HL-60 (cell line): Measurements from ENCODE around the gene PIP4K2A.
"Not testable (repeated sequence)": the region's sequence is repeated elsewhere in the genome, so short reads cannot be mapped to it uniquely, and the experiment has no call there.

Experiments used
- DNase-seq, 2 experiments: peaks; one replicate each; pipeline ENCODE4 v3.0.0-alpha.2; 2010 to 2020; ENCODE audit warnings: low read depth in 1 of 2, low spot score in 1 of 2
- H3K27ac ChIP-seq: fragments of 250-450 bp; sonication (Bioruptor Pico); replicated peaks from 2 replicates; pipeline ENCODE4 v1.5.1; 2020; ENCODE audit warnings: mild to moderate bottlenecking, moderate library complexity
- H3K27me3 ChIP-seq: fragments of 250-450 bp; sonication (Bioruptor Pico); 2 replicates; pipeline ENCODE4 v1.5.1; 2021; ENCODE audit warnings: mild to moderate bottlenecking, moderate library complexity; ENCODE audit not compliant: insufficient read depth, poor library complexity, severe bottlenecking
- H3K4me3 ChIP-seq: replicated peaks from 2 replicates; pipeline ENCODE4 v1.5.1; 2011; ENCODE audit warnings: mild to moderate bottlenecking, control low read depth, low read length; ENCODE audit not compliant: insufficient read depth
- CTCF ChIP-seq: IDR thresholded peaks from one replicate; pipeline ENCODE4 v1.5.1; 2011; ENCODE audit warnings: low read length, control low read depth, inconsistent platforms; ENCODE audit not compliant: insufficient read depth
- GABPA ChIP-seq: IDR thresholded peaks from 2 replicates; pipeline ENCODE4 v1.6.1; 2012; ENCODE audit warnings: low read depth
- POLR2AphosphoS5 ChIP-seq: IDR thresholded peaks from 2 replicates; pipeline ENCODE4 v1.6.1; 2012; ENCODE audit warnings: low read depth
- SPI1 ChIP-seq: IDR thresholded peaks from 2 replicates; pipeline ENCODE4 v1.6.1; 2012; ENCODE audit warnings: low read depth, mild to moderate bottlenecking, borderline replicate concordance
- TF ChIP-seq, protein P1 (sequence below): IDR thresholded peaks from 2 replicates; pipeline ENCODE4 v1.6.1; 2012; ENCODE audit warnings: low read depth; ENCODE audit not compliant: insufficient replicate concordance

Gene PIP4K2A

DNA sequence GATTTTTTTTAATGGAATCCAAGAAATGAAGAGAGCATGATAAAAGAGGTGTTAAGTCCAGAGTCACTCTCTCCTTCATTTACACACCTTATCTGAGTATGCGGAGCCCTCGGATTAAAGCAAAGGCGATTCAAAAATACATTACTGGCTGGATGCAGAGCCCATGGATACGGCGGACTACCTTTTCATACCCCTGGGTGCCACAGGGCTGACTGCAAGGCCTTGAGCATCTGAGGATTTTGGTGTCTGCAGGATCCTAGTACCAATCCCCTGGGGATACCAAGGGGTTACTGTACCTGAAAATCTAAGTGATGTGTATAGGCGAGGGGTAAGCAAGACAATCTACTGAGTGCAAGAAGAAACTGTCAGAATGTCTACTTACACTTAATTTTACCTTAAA, 20.5 kb downstream of the PIP4K2A start:
- no peak for DNase-seq
- Histone ChIP-seq H3K27ac (no peak overlapping the region), H3K4me3 (no peak overlapping the region), H3K27me3 (no peaks in the 10 kb centered on the region)
- TF ChIP-seq GABPA (no peak), POLR2AphosphoS5 (no peak), CTCF (no peak), SPI1 (no peak)
- TF ChIP-seq, protein P1, sequence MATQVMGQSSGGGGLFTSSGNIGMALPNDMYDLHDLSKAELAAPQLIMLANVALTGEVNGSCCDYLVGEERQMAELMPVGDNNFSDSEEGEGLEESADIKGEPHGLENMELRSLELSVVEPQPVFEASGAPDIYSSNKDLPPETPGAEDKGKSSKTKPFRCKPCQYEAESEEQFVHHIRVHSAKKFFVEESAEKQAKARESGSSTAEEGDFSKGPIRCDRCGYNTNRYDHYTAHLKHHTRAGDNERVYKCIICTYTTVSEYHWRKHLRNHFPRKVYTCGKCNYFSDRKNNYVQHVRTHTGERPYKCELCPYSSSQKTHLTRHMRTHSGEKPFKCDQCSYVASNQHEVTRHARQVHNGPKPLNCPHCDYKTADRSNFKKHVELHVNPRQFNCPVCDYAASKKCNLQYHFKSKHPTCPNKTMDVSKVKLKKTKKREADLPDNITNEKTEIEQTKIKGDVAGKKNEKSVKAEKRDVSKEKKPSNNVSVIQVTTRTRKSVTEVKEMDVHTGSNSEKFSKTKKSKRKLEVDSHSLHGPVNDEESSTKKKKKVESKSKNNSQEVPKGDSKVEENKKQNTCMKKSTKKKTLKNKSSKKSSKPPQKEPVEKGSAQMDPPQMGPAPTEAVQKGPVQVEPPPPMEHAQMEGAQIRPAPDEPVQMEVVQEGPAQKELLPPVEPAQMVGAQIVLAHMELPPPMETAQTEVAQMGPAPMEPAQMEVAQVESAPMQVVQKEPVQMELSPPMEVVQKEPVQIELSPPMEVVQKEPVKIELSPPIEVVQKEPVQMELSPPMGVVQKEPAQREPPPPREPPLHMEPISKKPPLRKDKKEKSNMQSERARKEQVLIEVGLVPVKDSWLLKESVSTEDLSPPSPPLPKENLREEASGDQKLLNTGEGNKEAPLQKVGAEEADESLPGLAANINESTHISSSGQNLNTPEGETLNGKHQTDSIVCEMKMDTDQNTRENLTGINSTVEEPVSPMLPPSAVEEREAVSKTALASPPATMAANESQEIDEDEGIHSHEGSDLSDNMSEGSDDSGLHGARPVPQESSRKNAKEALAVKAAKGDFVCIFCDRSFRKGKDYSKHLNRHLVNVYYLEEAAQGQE, result no peak

GRCh38 chr10:22693371-22693784, 21.0 kb downstream of the PIP4K2A start:
- Histone ChIP-seq H3K27ac (no peak overlapping the region), H3K27me3 (no peaks in the 10 kb centered on the region), H3K4me3 (no peak overlapping the region)
- no peak for DNase-seq
- TF ChIP-seq, protein P1, result no peak
- TF ChIP-seq SPI1, result no peak
- no peak for TF ChIP-seq GABPA
- no peak for TF ChIP-seq POLR2AphosphoS5
- no peak for TF ChIP-seq CTCF

DNA sequence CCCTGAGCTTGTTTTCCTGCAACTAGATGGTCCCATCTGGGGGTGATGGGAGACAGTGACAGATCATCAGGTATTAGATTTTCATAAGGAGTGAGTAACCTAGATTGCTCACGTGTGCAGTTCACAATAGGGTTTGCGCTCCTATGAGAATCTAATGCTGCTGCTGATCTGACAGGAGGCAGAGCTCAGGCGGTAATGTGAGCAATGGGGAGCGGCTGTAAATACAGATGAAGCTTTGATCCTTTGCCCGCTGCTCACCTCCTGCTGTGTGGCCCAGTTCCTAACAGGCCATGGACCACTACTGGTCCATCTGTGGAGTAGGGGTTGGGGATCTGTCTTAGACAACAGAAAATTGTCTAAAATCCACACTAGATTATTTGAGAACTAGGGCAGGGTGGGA, 22.3 kb downstream of the PIP4K2A start:
- H3K4me3 ChIP-seq, DNase-seq, H3K27me3 ChIP-seq, H3K27ac ChIP-seq: not testable (repeated sequence)

- no peak for TF ChIP-seq GABPA
- no peak for TF ChIP-seq POLR2AphosphoS5
- Histone ChIP-seq H3K27me3 (no peaks in the 10 kb centered on the region), H3K4me3 (no peak overlapping the region), H3K27ac (no peak overlapping the region)
- no peak for DNase-seq
Measured at GRCh38 chr10:22690614-22691431, 23.6 kb downstream of the PIP4K2A start.

DNA sequence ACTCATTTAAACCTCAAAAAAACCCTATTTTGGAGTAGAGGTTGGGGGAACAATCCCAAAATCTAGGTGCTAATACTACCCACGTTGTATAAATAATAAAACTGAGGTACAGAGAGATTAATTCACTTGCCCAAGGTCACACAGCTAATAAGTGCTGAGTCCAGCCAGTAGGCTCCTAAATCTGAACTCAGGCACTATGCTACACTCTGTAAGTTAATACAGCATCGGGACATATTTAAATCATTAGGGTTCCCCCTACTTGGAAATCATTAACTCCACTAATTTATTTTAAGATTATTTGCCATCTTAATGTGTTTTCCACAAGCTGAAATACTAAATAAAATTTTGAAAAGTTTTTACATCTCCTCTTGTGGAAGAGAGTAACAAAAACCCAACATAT, 24.2 kb downstream of the PIP4K2A start:
- no peaks in the 10 kb centered on the region for H3K27me3 ChIP-seq
- no peak overlapping the region for H3K4me3 ChIP-seq
- TF ChIP-seq GABPA (no peak), CTCF (no peak), POLR2AphosphoS5 (no peak), SPI1 (no peak)
- TF ChIP-seq, protein P1, result no peak
- no peak overlapping the region for H3K27ac ChIP-seq
- no peak for DNase-seq
